Natural killer cell (primary cell): Measurements from ENCODE around the gene CACNA1A. TPM values are rescaled to one million over a fixed set of nuclear protein-coding genes. Genes with fewer than 3 reads are reported as not detected.
"Not testable (repeated sequence)": the region's sequence is repeated elsewhere in the genome, so short reads cannot be mapped to it uniquely, and the experiment has no call there.

Experiments
- ATAC-seq, 3 donors: fragments of 150-1000 bp in 2 of 3; fragments of 200-7000 bp in 1 of 3; cut with Tn5 transposase; 1 replicate in 1 of 3; 2 replicates in 2 of 3; pipeline ENCODE4 v1.10.0; 2021; ENCODE audit warnings: mild to moderate bottlenecking in 2 of 3, moderate library complexity in 2 of 3
- DNase-seq, 2 donors: peaks; one replicate each; pipeline versions ENCODE4 v3.0.0 to v3.0.0-alpha.2; 2013 to 2021; ENCODE audit warnings: mixed read lengths in 1 of 2
- H3K27ac ChIP-seq: one replicate; pipeline ENCODE4 v1.5.1; 2013; ENCODE audit warnings: mild to moderate bottlenecking, low read length
- H3K27me3 ChIP-seq: one replicate; pipeline ENCODE4 v1.6.1; 2013; ENCODE audit warnings: low read length; ENCODE audit not compliant: control insufficient read depth, insufficient read depth
- H3K36me3 ChIP-seq: one replicate; pipeline ENCODE4 v1.6.1; 2013; ENCODE audit warnings: low read length; ENCODE audit not compliant: control insufficient read depth, insufficient read depth
- H3K4me1 ChIP-seq: one replicate; pipeline ENCODE4 v1.6.1; 2013; ENCODE audit warnings: low read length; ENCODE audit not compliant: control insufficient read depth, insufficient read depth
- H3K4me3 ChIP-seq: one replicate; pipeline ENCODE4 v1.5.1; 2013; ENCODE audit warnings: low read length
- H3K9me3 ChIP-seq: one replicate; pipeline ENCODE4 v1.6.1; 2013; ENCODE audit warnings: low read length; ENCODE audit not compliant: control insufficient read depth, insufficient read depth
- H3K27ac Mint-ChIP-seq, 2 donors: one replicate each; pipeline ENCODE4 v1.8.0; 2022; ENCODE audit warnings: mild to moderate bottlenecking in 2 of 2, mixed read lengths in 2 of 2, moderate library complexity in 1 of 2
- H3K27me3 Mint-ChIP-seq, 2 donors: one replicate each; pipeline ENCODE4 v1.8.0; 2022; ENCODE audit warnings: low read depth in 2 of 2, mixed read lengths in 2 of 2
- H3K36me3 Mint-ChIP-seq: one replicate; pipeline ENCODE4 v1.8.0; 2022; ENCODE audit warnings: mixed read lengths
- H3K4me1 Mint-ChIP-seq, 2 donors: one replicate each; pipeline ENCODE4 v1.8.0; 2022; ENCODE audit warnings: mixed read lengths in 2 of 2
- H3K4me3 Mint-ChIP-seq: one replicate; pipeline ENCODE4 v1.8.0; 2022; ENCODE audit warnings: mild to moderate bottlenecking, moderate library complexity, mixed read lengths
- H3K9me3 Mint-ChIP-seq, 2 donors: one replicate each; pipeline ENCODE4 v1.8.0; 2022; ENCODE audit warnings: mixed read lengths in 2 of 2
- WGBS: methylation state at CpG from one replicate; pipeline ENCODE4 v1.1.7; 2013; ENCODE audit warnings: missing lambda C conversion rate; ENCODE audit not compliant: insufficient coverage; 5-methylcytosine and 5-hydroxymethylcytosine counted together
- intact Hi-C: fragments of 100-400 bp; cut with micrococcal nuclease; formaldehyde crosslinking; loops from one replicate; pipeline ENCODE4 v1.14.2; 2022
- total RNA-seq, 4 donors: library from RNA; stranded (reverse); fragments of 120-200 nt in 1 of 4; gene quantifications; one replicate each; pipeline versions ENCODE4 v1.2.3 to v1.2.4, GENCODE V29; 2013 to 2022
- TF ChIP-seq, protein P1 (sequence below): fragments of 200-600 bp; IDR thresholded peaks from one replicate; pipeline ENCODE4 v1.8.0; 2022; ENCODE audit warnings: antibody characterized with exemption

Gene CACNA1A
- total RNA-seq, 3 donors from 2014 or later (not counting 1 experiment from before 2014, with no cell fraction given), result 0.59 to 0.85 (median 0.75) TPM

- TF ChIP-seq, protein P1, sequence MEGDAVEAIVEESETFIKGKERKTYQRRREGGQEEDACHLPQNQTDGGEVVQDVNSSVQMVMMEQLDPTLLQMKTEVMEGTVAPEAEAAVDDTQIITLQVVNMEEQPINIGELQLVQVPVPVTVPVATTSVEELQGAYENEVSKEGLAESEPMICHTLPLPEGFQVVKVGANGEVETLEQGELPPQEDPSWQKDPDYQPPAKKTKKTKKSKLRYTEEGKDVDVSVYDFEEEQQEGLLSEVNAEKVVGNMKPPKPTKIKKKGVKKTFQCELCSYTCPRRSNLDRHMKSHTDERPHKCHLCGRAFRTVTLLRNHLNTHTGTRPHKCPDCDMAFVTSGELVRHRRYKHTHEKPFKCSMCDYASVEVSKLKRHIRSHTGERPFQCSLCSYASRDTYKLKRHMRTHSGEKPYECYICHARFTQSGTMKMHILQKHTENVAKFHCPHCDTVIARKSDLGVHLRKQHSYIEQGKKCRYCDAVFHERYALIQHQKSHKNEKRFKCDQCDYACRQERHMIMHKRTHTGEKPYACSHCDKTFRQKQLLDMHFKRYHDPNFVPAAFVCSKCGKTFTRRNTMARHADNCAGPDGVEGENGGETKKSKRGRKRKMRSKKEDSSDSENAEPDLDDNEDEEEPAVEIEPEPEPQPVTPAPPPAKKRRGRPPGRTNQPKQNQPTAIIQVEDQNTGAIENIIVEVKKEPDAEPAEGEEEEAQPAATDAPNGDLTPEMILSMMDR, result no peak
- DNase-seq (no peak), ATAC-seq (no peak)
- Mint-ChIP-seq H3K4me3 (no peak overlapping the region), H3K9me3 (peaks cover 0 to 7% of the 10 kb centered on the region in 2 donors), H3K4me1 (no peaks in the 10 kb centered on the region), H3K27ac (no peak overlapping the region), H3K36me3 (peaks cover 8% of the 10 kb centered on the region), H3K27me3 (peaks cover 0 to 8% of the 10 kb centered on the region in 2 donors)
- Histone ChIP-seq H3K4me3 (no peak overlapping the region), H3K27ac (no peak overlapping the region), H3K36me3 (no peaks in the 10 kb centered on the region), H3K27me3 (no peaks in the 10 kb centered on the region), H3K4me1 (no peaks in the 10 kb centered on the region), H3K9me3 (no peaks in the 10 kb centered on the region)
- intact Hi-C loops, result no loop called here
- 69% methylated on average over 5 of the region's 5 CpGs for WGBS
Observed at GRCh38 chr19:13363954-13364353, 142.3 kb downstream of the CACNA1A start.

DNA sequence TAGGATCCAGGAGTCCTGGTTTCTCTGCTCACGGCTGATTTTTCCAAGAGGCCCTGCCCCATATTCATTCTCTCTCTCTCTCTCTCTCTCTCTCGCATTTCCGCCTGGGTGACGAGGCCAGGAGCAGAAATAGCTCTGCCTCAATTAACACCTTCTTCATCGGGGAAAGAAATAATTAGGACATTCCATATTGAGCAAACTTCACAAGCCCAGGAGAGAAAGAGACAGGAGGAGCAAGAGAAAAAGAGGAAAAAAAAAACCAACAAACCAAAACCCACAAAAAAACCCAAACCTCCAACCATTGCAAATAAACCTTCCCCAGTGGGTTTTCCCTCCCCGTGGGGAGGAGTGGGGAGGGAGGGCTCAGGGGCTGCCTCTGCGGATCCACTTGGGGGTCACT is 143.0 kb downstream of the CACNA1A start:
- TF ChIP-seq, protein P1, result no peak
- Histone ChIP-seq H3K9me3 (no peaks in the 10 kb centered on the region), H3K27me3 (no peaks in the 10 kb centered on the region), H3K36me3 (no peaks in the 10 kb centered on the region), H3K4me3 (no peak overlapping the region), H3K27ac (no peak overlapping the region), H3K4me1 (no peaks in the 10 kb centered on the region)
- peaks cover 8% of the 10 kb centered on the region for H3K36me3 Mint-ChIP-seq
- WGBS, result 81% methylated on average over 2 of the region's 7 CpGs
- peaks cover 0 to 7% of the 10 kb centered on the region in 2 donors for H3K9me3 Mint-ChIP-seq
- no peak overlapping the region for H3K4me3 Mint-ChIP-seq
- H3K27ac Mint-ChIP-seq, result no peak overlapping the region
- ATAC-seq (no peak), DNase-seq (no peak)
- H3K4me1 Mint-ChIP-seq, result no peaks in the 10 kb centered on the region
- intact Hi-C loops, result no loop called here
- H3K27me3 Mint-ChIP-seq, result peaks cover 5 to 11% of the 10 kb centered on the region in 2 donors

DNA sequence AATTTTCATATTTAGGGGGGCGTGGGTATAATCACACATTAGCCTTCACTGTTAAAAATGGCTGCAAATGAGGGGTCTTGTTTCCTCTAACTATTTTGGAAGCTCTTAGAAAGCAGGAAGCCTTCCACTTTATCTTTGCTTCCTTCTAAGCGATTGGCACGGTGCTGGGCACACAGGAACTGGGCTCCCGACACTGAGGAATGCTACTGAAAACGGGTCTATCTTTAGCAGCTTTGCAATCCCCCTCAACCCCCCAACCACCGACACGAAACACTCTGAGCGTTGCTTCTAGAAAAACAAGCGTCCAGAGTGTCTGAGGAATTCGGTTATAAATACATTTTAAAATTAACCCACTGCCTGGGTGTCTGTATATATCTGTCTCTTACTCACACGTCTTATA is 143.6 kb downstream of the CACNA1A start:
- Histone ChIP-seq H3K27ac (no peak overlapping the region), H3K4me1 (no peaks in the 10 kb centered on the region), H3K4me3 (no peak overlapping the region), H3K36me3 (no peaks in the 10 kb centered on the region), H3K27me3 (no peaks in the 10 kb centered on the region), H3K9me3 (no peaks in the 10 kb centered on the region)
- TF ChIP-seq, protein P1, result no peak
- Mint-ChIP-seq H3K36me3 (peaks cover 8% of the 10 kb centered on the region), H3K4me3 (no peak overlapping the region), H3K27ac (no peak overlapping the region), H3K4me1 (no peaks in the 10 kb centered on the region), H3K9me3 (peaks cover 0 to 7% of the 10 kb centered on the region in 2 donors), H3K27me3 (peaks cover 9 to 15% of the 10 kb centered on the region in 2 donors)
- ATAC-seq (no peak), DNase-seq (no peak)
- 59% methylated on average over 11 of the region's 11 CpGs for WGBS
- intact Hi-C loops, result no loop called here

DNA sequence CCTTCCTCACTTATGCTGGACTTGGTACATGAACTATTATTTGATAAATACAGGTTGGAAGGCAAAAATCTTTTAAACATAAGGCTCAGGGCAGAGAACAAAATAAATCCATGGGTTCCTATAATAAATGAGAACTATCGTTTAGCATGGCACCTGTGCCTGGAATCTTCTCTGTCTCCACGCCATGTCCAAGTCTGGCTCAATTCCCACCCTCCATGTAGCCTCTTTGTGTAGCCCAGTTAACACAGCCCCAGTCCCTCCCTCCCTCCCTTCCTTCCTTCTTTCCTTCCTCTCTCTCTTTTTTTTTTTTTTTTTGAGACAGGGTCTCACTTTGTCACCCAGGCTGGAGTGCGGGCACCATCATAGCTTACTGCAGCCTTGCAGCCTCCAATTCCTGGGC is 144.6 kb downstream of the CACNA1A start:
- H3K4me1 Mint-ChIP-seq, intact Hi-C loops, H3K4me1 ChIP-seq, H3K4me3 ChIP-seq, H3K36me3 Mint-ChIP-seq, H3K36me3 ChIP-seq, H3K9me3 ChIP-seq, H3K9me3 Mint-ChIP-seq, H3K27me3 ChIP-seq, H3K27ac Mint-ChIP-seq, H3K4me3 Mint-ChIP-seq, ATAC-seq, DNase-seq, H3K27ac ChIP-seq: not testable (repeated sequence)
- WGBS, result 80% methylated on average over 3 of the region's 3 CpGs
- H3K27me3 Mint-ChIP-seq, result peaks cover 9 to 16% of the 10 kb centered on the region in 2 donors
